Lung microvascular endothelial cell (primary cell): ENCODE data around the gene NME3. TPM values are rescaled to one million over a fixed set of nuclear protein-coding genes. Genes with fewer than 3 reads are reported as not detected.

Experiments
- DNase-seq, 2 donors: peaks; one replicate each; pipeline versions ENCODE4 v3.0.0 to v3.0.0-alpha.2; 2010; ENCODE audit warnings: low read depth in 2 of 2
- total RNA-seq: library from RNA; depleted of rRNA; stranded (reverse); fragments of >200 nt; gene quantifications from 2 replicates; pipeline ENCODE4 v1.2.1, GENCODE V29; 2014

Gene NME3
- total RNA-seq, 1 donor from 2014 or later: 47.4 TPM

GRCh38 chr16:1727651-1728624 is 43.4 kb downstream of the NME3 start:
- no peak for DNase-seq

GRCh38 chr16:1726661-1727502 is 44.5 kb downstream of the NME3 start:
- DNase-seq: no peak

GRCh38 chr16:1724491-1724890 is 46.9 kb downstream of the NME3 start:
- DNase-seq: no peak

- DNase-seq: peak; percentile 52 to 64
Measured at GRCh38 chr16:1723450-1724147, 47.7 kb downstream of the NME3 start.

GRCh38 chr16:1721372-1721771 is 50.0 kb downstream of the NME3 start:
- DNase-seq: no peak

Other genes with a start within 250 kb of the NME3 start
- 89.6 and 101 TPM in 2 replicates for gene TMEM204, start 237.9 kb downstream of the NME3 start, total RNA-seq
- 10.7 and 17.5 TPM in 2 replicates for gene IFT140, start 159.5 kb downstream of the NME3 start, total RNA-seq
- gene CRAMP1, start 159.2 kb downstream of the NME3 start, total RNA-seq: 5.9 and 9.5 TPM in 2 replicates
- gene JPT2, start 93.3 kb downstream of the NME3 start, total RNA-seq: 33.1 and 48.4 TPM in 2 replicates
- 12.4 and 22.0 TPM in 2 replicates for gene MAPK8IP3, start 65.3 kb downstream of the NME3 start, total RNA-seq
- 2.4 and 4.0 TPM in 2 replicates for gene EME2, start 1.3 kb upstream of the NME3 start, total RNA-seq
- gene MRPS34, start 1.6 kb upstream of the NME3 start, total RNA-seq: 50.4 and 57.1 TPM in 2 replicates
- 32.7 and 49.8 TPM in 2 replicates for gene SPSB3, start 11.0 kb upstream of the NME3 start, total RNA-seq
- 56.7 and 57.3 TPM in 2 replicates for gene NUBP2, start 11.4 kb upstream of the NME3 start, total RNA-seq
- not detected in 2 replicates for gene IGFALS, start 22.2 kb upstream of the NME3 start, total RNA-seq
- 58.2 and 71.8 TPM in 2 replicates for gene HAGH, start 55.3 kb upstream of the NME3 start, total RNA-seq
- gene FAHD1, start 55.7 kb upstream of the NME3 start, total RNA-seq: 74.3 and 81.7 TPM in 2 replicates
- gene MEIOB, start 100.6 kb upstream of the NME3 start, total RNA-seq: not detected in 2 replicates
- not detected in 2 replicates for gene HS3ST6, start 146.9 kb upstream of the NME3 start, total RNA-seq
- 8.3 and 11.9 TPM in 2 replicates for gene MSRB1, start 171.7 kb upstream of the NME3 start, total RNA-seq
- gene RPL3L, start 183.1 kb upstream of the NME3 start, total RNA-seq: not detected in 2 replicates
- 113 and 126 TPM in 2 replicates for gene NDUFB10, start 188.0 kb upstream of the NME3 start, total RNA-seq
- 2,011 and 3,024 TPM in 2 replicates for gene RPS2, start 193.3 kb upstream of the NME3 start, total RNA-seq
- gene RNF151, start 195.3 kb upstream of the NME3 start, total RNA-seq: not detected in 2 replicates
- gene TBL3, start 200.5 kb upstream of the NME3 start, total RNA-seq: 20.5 and 21.2 TPM in 2 replicates
- under 0.01 TPM in 2 replicates for gene NOXO1, start 209.9 kb upstream of the NME3 start, total RNA-seq
- gene GFER, start 212.7 kb upstream of the NME3 start, total RNA-seq: 8.1 and 8.5 TPM in 2 replicates
- gene SYNGR3, start 218.4 kb upstream of the NME3 start, total RNA-seq: 0.40 and 2.0 TPM in 2 replicates
- gene ZNF598, start 238.3 kb upstream of the NME3 start, total RNA-seq: 8.9 and 9.7 TPM in 2 replicates
- gene NPW, start 248.2 kb upstream of the NME3 start, total RNA-seq: 0.44 and 0.60 TPM in 2 replicates